Keratinocyte (primary cell): ENCODE data around the gene MSMP. TPM values are rescaled to one million over a fixed set of nuclear protein-coding genes. Genes with fewer than 3 reads are reported as not detected.
A peak's percentile ranks its signal among the peaks of the same experiment; 100 is the strongest.

Experiments used
- DNase-seq: peaks from one replicate; pipeline ENCODE4 v3.0.0-alpha.2; 2011; ENCODE audit warnings: low read depth, missing footprints, low spot score
- FAIRE-seq: peaks from 2 replicates; lab custom pipeline; 2011; peaks lifted over from hg19 to GRCh38; lab: Jason Lieb, UNC
- H2AFZ ChIP-seq: 2 replicates; pipeline ENCODE4 v1.6.0; 2012; ENCODE audit warnings: low read length, control low read depth, inconsistent platforms; ENCODE audit not compliant: control insufficient read depth
- H3K27ac ChIP-seq: 2 replicates; pipeline ENCODE4 v1.5.1; 2011; ENCODE audit warnings: low read length; ENCODE audit not compliant: control insufficient read depth, insufficient read depth
- H3K27me3 ChIP-seq: 3 replicates; pipeline ENCODE4 v1.6.0; 2011; ENCODE audit warnings: low read length; ENCODE audit not compliant: control insufficient read depth, insufficient read depth; ENCODE audit errors: extremely low read depth
- H3K36me3 ChIP-seq, 2 experiments: 2 replicates in 1 of 2; 3 replicates in 1 of 2; pipeline ENCODE4 v1.5.1; 2011; ENCODE audit warnings: low read length in 2 of 2, mild to moderate bottlenecking in 1 of 2; ENCODE audit not compliant: control insufficient read depth in 2 of 2, insufficient read depth in 2 of 2; ENCODE audit errors: extremely low read depth in 1 of 2
- H3K4me1 ChIP-seq: 3 replicates; pipeline ENCODE4 v1.5.1; 2011; ENCODE audit warnings: low read length; ENCODE audit not compliant: control insufficient read depth, insufficient read depth; ENCODE audit errors: extremely low read depth
- H3K4me2 ChIP-seq: 3 replicates; pipeline ENCODE4 v1.6.0; 2011; ENCODE audit warnings: low read depth, low read length; ENCODE audit not compliant: control insufficient read depth, insufficient read depth; ENCODE audit errors: extremely low read depth
- H3K4me3 ChIP-seq, 3 experiments: fragments of 200-600 bp in 1 of 3; sonication (generic) in 1 of 3; 2 replicates in 2 of 3; 3 replicates in 1 of 3; pipeline ENCODE4 v1.5.1; 2011 to 2016; ENCODE audit warnings: low read length in 3 of 3, mild to moderate bottlenecking in 3 of 3, control low read depth in 2 of 3, inconsistent platforms in 1 of 3, low read depth in 1 of 3, mixed read lengths in 1 of 3, mixed run types in 1 of 3, moderate library complexity in 1 of 3; ENCODE audit not compliant: control insufficient read depth in 2 of 3, insufficient read depth in 2 of 3; ENCODE audit errors: extremely low read depth in 1 of 3
- H3K79me2 ChIP-seq: 2 replicates; pipeline ENCODE4 v1.6.0; 2012; ENCODE audit warnings: low read length; ENCODE audit not compliant: control insufficient read depth, insufficient read depth
- H3K9ac ChIP-seq: 3 replicates; pipeline ENCODE4 v1.6.0; 2011; ENCODE audit warnings: low read length; ENCODE audit not compliant: control insufficient read depth, insufficient read depth; ENCODE audit errors: extremely low read depth
- H3K9me1 ChIP-seq: 3 replicates; pipeline ENCODE4 v1.6.0; 2011; ENCODE audit warnings: low read length; ENCODE audit not compliant: control insufficient read depth, insufficient read depth; ENCODE audit errors: extremely low read depth
- H3K9me3 ChIP-seq: 2 replicates; pipeline ENCODE4 v1.5.1; 2012; ENCODE audit warnings: low read depth, low read length; ENCODE audit not compliant: control insufficient read depth
- H4K20me1 ChIP-seq: 3 replicates; pipeline ENCODE4 v1.6.0; 2011; ENCODE audit warnings: low read length; ENCODE audit not compliant: control insufficient read depth, insufficient read depth; ENCODE audit errors: extremely low read depth
- EZH2 ChIP-seq: IDR thresholded peaks from one replicate; pipeline ENCODE4 v1.6.1; 2012; ENCODE audit warnings: inconsistent platforms, mild to moderate bottlenecking, low read length, moderate library complexity
- dilution Hi-C: fragments of 300-500 bp; cut with MboI; formaldehyde crosslinking; loops from one replicate; pipeline ENCODE4 v1.7.0; 2020; ENCODE audit warnings: low sequenced_read_pairs; ENCODE audit not compliant: extremely low pct_ligation_motif_present
- polyA plus RNA-seq, 5 experiments: library from polyadenylated mRNA; depleted of rRNA in 3 of 5; stranded (reverse) in 3 of 5; stranded (forward) in 1 of 5; unstranded in 1 of 5; fragments of >200 nt; gene quantifications; 1 replicate in 1 of 5; 2 replicates in 3 of 5; 3 replicates in 1 of 5; pipeline versions ENCODE4 v1.2.1 to v1.2.3, GENCODE V29; 2011 to 2012; ENCODE audit warnings: missing spikeins in 2 of 5, low read depth in 1 of 5, low replicate concordance in 1 of 5
- TF ChIP-seq, protein P1 (sequence below), 3 experiments: IDR thresholded peaks in 1 of 3; conservative IDR thresholded peaks in 1 of 3; optimal IDR thresholded peaks in 1 of 3; 2 replicates in 2 of 3; 3 replicates in 1 of 3; pipeline versions ENCODE3 to v1.5.1; 2011; ENCODE audit warnings: low read length in 3 of 3, mild to moderate bottlenecking in 3 of 3, moderate library complexity in 2 of 3, control low read depth in 1 of 3, inconsistent platforms in 1 of 3; ENCODE audit not compliant: insufficient read depth in 2 of 3; ENCODE audit errors: extremely low read depth in 1 of 3

MSMP gene
- polyA plus RNA-seq, 1 donor (not counting 4 experiments of a cell fraction or from before 2014, with no cell fraction given) = not detected

DNA sequence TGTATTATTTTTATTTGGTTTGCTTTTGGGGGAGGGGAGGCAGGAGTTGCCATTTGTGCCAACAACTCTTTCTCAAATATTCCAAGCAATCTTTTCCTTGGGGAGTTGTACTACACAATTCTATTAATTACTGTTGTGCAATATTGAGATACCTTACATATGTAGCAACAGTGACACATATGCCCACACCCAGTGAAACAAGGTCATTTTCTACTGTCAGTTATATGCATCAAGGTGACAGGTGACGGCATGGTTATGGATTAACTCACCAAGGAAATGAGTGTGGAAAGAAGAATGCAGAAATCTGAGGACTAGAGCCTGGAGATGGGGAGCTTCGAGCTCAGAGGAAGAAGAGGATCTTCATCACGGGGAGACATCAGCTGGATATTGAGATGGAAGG, 17.9 kb upstream of the MSMP start:
- peak overlapping the region; percentile 8 for H3K4me2 ChIP-seq
- no peak for DNase-seq
- FAIRE-seq = no peak

DNA sequence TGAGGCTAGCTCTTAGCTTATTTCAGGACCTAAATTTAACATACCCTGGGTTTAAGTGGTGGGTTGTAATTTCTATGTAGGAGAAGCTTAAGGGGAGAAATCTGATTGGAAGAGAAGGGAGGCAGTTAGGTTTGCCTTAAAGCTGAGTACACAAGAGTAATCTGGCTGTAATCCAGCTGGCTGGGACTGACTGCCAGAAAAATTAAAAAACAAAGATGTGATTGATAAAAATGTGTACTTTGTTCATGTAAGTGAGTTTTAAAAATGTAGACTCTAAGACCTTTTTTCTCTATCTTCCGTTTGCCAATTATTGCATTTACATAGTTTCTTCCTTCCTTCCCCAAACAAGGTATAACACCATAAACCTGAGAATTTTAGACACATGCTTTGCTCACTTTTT, 17.5 kb upstream of the MSMP start:
- Histone ChIP-seq H3K9me3 (no peaks in the 10 kb centered on the region), H4K20me1 (no peaks in the 10 kb centered on the region), H3K4me1 (peaks cover 11% of the 10 kb centered on the region), H3K79me2 (no peaks in the 10 kb centered on the region), H2AFZ (no peak overlapping the region), H3K9ac (no peak overlapping the region), H3K4me3 (no peak overlapping the region), H3K36me3 (no peaks in the 10 kb centered on the region), H3K27me3 (no peaks in the 10 kb centered on the region), H3K9me1 (no peaks in the 10 kb centered on the region), H3K27ac (no peak overlapping the region), H3K4me2 (peak overlapping the region; percentile 8)
- no peak for TF ChIP-seq EZH2
- TF ChIP-seq, protein P1, sequence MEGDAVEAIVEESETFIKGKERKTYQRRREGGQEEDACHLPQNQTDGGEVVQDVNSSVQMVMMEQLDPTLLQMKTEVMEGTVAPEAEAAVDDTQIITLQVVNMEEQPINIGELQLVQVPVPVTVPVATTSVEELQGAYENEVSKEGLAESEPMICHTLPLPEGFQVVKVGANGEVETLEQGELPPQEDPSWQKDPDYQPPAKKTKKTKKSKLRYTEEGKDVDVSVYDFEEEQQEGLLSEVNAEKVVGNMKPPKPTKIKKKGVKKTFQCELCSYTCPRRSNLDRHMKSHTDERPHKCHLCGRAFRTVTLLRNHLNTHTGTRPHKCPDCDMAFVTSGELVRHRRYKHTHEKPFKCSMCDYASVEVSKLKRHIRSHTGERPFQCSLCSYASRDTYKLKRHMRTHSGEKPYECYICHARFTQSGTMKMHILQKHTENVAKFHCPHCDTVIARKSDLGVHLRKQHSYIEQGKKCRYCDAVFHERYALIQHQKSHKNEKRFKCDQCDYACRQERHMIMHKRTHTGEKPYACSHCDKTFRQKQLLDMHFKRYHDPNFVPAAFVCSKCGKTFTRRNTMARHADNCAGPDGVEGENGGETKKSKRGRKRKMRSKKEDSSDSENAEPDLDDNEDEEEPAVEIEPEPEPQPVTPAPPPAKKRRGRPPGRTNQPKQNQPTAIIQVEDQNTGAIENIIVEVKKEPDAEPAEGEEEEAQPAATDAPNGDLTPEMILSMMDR (optimal IDR thresholded peaks at IDR 0.05 in 1 of 3, IDR thresholded peaks at IDR 0.05 in 1 of 3, conservative IDR thresholded peaks at IDR 0.05 in 1 of 3; ENCODE audit: extremely low read depth in 1 of 3, insufficient read depth in 2 of 3, low read length in 3 of 3) = no peak
- DNase-seq (no peak), FAIRE-seq (no peak)
- dilution Hi-C loops = no loop called here

More for the DNA sequence above, 17.9 kb upstream of the MSMP start:
- no peak overlapping the region for H2AFZ ChIP-seq
- no peaks in the 10 kb centered on the region for H3K9me3 ChIP-seq
- no peaks in the 10 kb centered on the region for H3K36me3 ChIP-seq
- no peaks in the 10 kb centered on the region for H3K9me1 ChIP-seq
- no peak overlapping the region for H3K27ac ChIP-seq
- H4K20me1 ChIP-seq = no peaks in the 10 kb centered on the region
- no peaks in the 10 kb centered on the region for H3K79me2 ChIP-seq
- no peaks in the 10 kb centered on the region for H3K27me3 ChIP-seq
- no peak overlapping the region for H3K9ac ChIP-seq
- dilution Hi-C loops = no loop called here
- no peak for TF ChIP-seq EZH2
- TF ChIP-seq, protein P1 (optimal IDR thresholded peaks at IDR 0.05 in 1 of 3, IDR thresholded peaks at IDR 0.05 in 1 of 3, conservative IDR thresholded peaks at IDR 0.05 in 1 of 3; ENCODE audit: extremely low read depth in 1 of 3, insufficient read depth in 2 of 3, low read length in 3 of 3) = no peak
- peaks cover 11% of the 10 kb centered on the region for H3K4me1 ChIP-seq
- no peak overlapping the region for H3K4me3 ChIP-seq
